Coronary artery (tissue), 2 donors: Measurements from ENCODE around the gene MYCN.

Experiments
- DNase-seq: peaks from one replicate; pipeline ENCODE4 v3.0.0-alpha.2; 2017; ENCODE audit warnings: low spot score
- H3K27ac ChIP-seq, 2 donors: fragments of 200-600 bp; sonication (generic); one replicate each; pipeline ENCODE4 v1.5.1; 2016 to 2019
- H3K4me3 ChIP-seq: fragments of 200-600 bp; sonication (generic); 2 replicates; pipeline ENCODE4 v1.5.1; 2016; ENCODE audit warnings: mild to moderate bottlenecking, moderate library complexity
- CTCF ChIP-seq: fragments of 200-600 bp; sonication (generic); IDR thresholded peaks from one replicate; pipeline ENCODE4 v1.5.1; 2019; ENCODE audit warnings: antibody characterized with exemption

The MYCN gene

GRCh38 chr2:15971351-15971750, 31.0 kb downstream of the MYCN start:
- TF ChIP-seq CTCF, result no peak
- DNase-seq, result no peak
- H3K4me3 ChIP-seq, result no peak overlapping the region
- H3K27ac ChIP-seq, result no peak overlapping the region

- no peak for TF ChIP-seq CTCF
- no peak overlapping the region for H3K27ac ChIP-seq
- DNase-seq, result no peak
- no peak overlapping the region for H3K4me3 ChIP-seq
These were observed 31.6 kb downstream of the MYCN start for GRCh38 chr2:15971831-15972522.

- Histone ChIP-seq H3K4me3 (no peak overlapping the region), H3K27ac (no peak overlapping the region)
- DNase-seq, result no peak
- no peak for TF ChIP-seq CTCF
These were observed 33.4 kb downstream of the MYCN start for GRCh38 chr2:15973481-15974401.

- no peak for DNase-seq
- TF ChIP-seq CTCF, result no peak
- Histone ChIP-seq H3K4me3 (no peak overlapping the region), H3K27ac (no peak overlapping the region)
These were observed 34.4 kb downstream of the MYCN start for GRCh38 chr2:15974565-15975260.

- no peak for TF ChIP-seq CTCF
- no peak overlapping the region for H3K4me3 ChIP-seq
- H3K27ac ChIP-seq, result no peak overlapping the region
- DNase-seq, result no peak
These were observed 34.9 kb downstream of the MYCN start for GRCh38 chr2:15975261-15975600.

- Histone ChIP-seq H3K4me3 (no peak overlapping the region), H3K27ac (no peak overlapping the region)
- DNase-seq, result no peak
- TF ChIP-seq CTCF, result no peak
These were observed 35.3 kb downstream of the MYCN start for GRCh38 chr2:15975676-15976075.
